GM12891 (cell line): ENCODE results near the gene NAA16.

Experiments
- DNase-seq: peaks from one replicate; pipeline ENCODE4 v3.0.0; 2011; ENCODE audit warnings: low spot score; ENCODE audit not compliant: insufficient read length
- FAIRE-seq: peaks from 2 replicates; lab custom pipeline; 2011; peaks lifted over from hg19 to GRCh38; lab: Jason Lieb, UNC
- PAX5 ChIP-seq: IDR thresholded peaks from 2 replicates; pipeline ENCODE4 v1.6.1; 2011; ENCODE audit warnings: low read length, moderate library complexity, mild to moderate bottlenecking; ENCODE audit not compliant: insufficient read depth, severe bottlenecking
- POLR2A ChIP-seq: IDR thresholded peaks from 2 replicates; pipeline ENCODE4 v1.6.1; 2011; ENCODE audit warnings: low read depth, low read length, control low read depth
- POLR2AphosphoS5 ChIP-seq: IDR thresholded peaks from 2 replicates; pipeline ENCODE4 v1.6.1; 2011; ENCODE audit warnings: low read depth, low read length, control low read depth
- POU2F2 ChIP-seq: IDR thresholded peaks from 2 replicates; pipeline ENCODE4 v1.6.1; 2011; ENCODE audit warnings: low read depth, mild to moderate bottlenecking, control low read depth, low read length, moderate library complexity
- SPI1 ChIP-seq: IDR thresholded peaks from 2 replicates; pipeline ENCODE4 v1.6.1; 2011; ENCODE audit warnings: low read depth, low read length, control low read depth
- TAF1 ChIP-seq: IDR thresholded peaks from 2 replicates; pipeline ENCODE4 v1.6.1; 2011; ENCODE audit warnings: low read depth, low read length, control low read depth

NAA16 gene

DNA sequence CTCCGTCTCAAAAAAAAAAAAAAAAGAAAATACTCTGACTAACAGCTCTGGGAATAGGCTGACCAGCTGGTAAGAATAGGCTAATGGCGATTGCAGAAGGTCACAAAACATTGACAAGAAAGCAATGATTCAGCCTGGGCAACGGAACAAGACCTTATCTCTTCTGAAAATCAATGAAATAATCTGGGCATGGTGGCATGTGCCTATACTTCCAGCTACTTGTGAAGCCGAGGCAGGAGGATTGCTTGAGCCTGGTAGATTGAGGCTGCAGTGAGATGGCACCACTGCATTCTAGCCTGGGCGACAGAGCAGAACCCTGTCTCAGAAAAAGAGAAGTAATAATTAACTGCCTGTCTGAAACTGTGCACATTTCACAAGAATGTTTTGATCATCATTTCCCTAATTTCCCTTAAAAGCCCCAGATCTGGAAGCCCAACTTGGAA lies 28.9 kb upstream of the NAA16 start:
- DNase-seq (no peak), FAIRE-seq (no peak)
- TF ChIP-seq TAF1 (no peak), SPI1 (no peak), POLR2A (no peak), POU2F2 (no peak), PAX5 (no peak)

- FAIRE-seq, result no peak
- TF ChIP-seq PAX5, result no peak
- TF ChIP-seq SPI1, result no peak
- no peak for TF ChIP-seq POLR2A
- TF ChIP-seq POLR2AphosphoS5, result no peak
- no peak for TF ChIP-seq TAF1
- no peak for TF ChIP-seq POU2F2
- no peak for DNase-seq
These were observed 26.4 kb upstream of the NAA16 start for GRCh38 chr13:41284512-41285288.

GRCh38 chr13:41286370-41286769 lies 24.7 kb upstream of the NAA16 start:
- no peak for DNase-seq
- no peak for FAIRE-seq
- TF ChIP-seq TAF1, result no peak
- TF ChIP-seq POLR2A, result no peak
- no peak for TF ChIP-seq POLR2AphosphoS5

GRCh38 chr13:41289463-41289881 lies 21.6 kb upstream of the NAA16 start:
- FAIRE-seq (no peak), DNase-seq (no peak)
- TF ChIP-seq PAX5 (no peak), TAF1 (no peak), POLR2AphosphoS5 (no peak), SPI1 (no peak), POLR2A (no peak)

GRCh38 chr13:41291246-41291645 lies 19.8 kb upstream of the NAA16 start:
- FAIRE-seq (no peak), DNase-seq (no peak)
- TF ChIP-seq PAX5, result no peak
- no peak for TF ChIP-seq POLR2AphosphoS5
- no peak for TF ChIP-seq POU2F2
- TF ChIP-seq POLR2A, result no peak

DNA sequence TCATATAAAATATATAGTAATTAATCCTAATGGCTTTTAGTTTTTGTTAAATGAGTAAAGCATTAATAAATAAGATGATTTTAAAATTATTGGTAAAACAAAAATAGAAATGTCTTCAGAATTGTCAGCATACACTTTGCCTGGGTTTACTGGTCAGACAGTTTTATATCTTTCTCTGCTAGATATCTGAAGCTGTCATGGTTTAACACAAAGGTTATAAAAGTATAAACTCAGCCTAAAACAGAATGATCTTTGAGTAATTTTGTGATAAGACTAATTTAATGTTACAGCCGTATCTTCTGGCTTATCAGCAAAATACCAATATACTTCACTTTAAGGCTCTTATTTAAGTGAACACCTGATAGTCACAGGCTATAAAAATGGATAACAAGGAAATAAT lies 17.8 kb upstream of the NAA16 start:
- FAIRE-seq (no peak), DNase-seq (no peak)
- no peak for TF ChIP-seq TAF1
- no peak for TF ChIP-seq SPI1
- TF ChIP-seq POU2F2, result no peak
- no peak for TF ChIP-seq POLR2A
- TF ChIP-seq POLR2AphosphoS5, result no peak
- TF ChIP-seq PAX5, result no peak

GRCh38 chr13:41294914-41295313 lies 16.2 kb upstream of the NAA16 start:
- TF ChIP-seq POLR2AphosphoS5 (no peak), POLR2A (no peak), POU2F2 (no peak), TAF1 (no peak), PAX5 (no peak), SPI1 (no peak)
- FAIRE-seq (no peak), DNase-seq (no peak)

DNA sequence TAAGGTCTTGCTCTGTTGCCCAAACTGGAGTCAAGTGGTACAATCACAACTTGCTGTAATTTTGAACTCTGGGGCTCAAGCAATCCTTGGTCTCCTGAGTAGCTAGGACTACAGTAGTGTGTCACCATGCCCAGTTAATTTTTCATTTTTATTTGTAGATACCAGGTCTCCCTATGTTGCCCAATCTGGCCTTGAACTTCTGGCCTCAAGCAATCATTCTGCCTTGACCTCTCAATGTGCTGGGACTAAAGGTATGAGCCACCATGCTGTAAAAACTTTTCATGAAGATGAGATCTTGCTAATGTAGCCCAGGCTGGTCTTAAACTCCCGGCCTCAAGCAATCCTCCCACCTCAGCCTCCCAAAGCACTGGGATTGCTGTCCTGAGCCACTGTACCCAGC lies 15.1 kb upstream of the NAA16 start:
- DNase-seq, result no peak
- no peak for FAIRE-seq
- TF ChIP-seq POLR2AphosphoS5 (no peak), TAF1 (no peak), POU2F2 (no peak), PAX5 (no peak), SPI1 (no peak), POLR2A (no peak)

GRCh38 chr13:41296879-41297646 lies 14.0 kb upstream of the NAA16 start:
- FAIRE-seq, result no peak
- DNase-seq, result no peak
- TF ChIP-seq PAX5, result no peak
- TF ChIP-seq SPI1, result no peak
- no peak for TF ChIP-seq POLR2A
- no peak for TF ChIP-seq POLR2AphosphoS5
- TF ChIP-seq TAF1, result no peak
- TF ChIP-seq POU2F2, result no peak
